Lower leg skin (tissue), 3 donors: Measurements from ENCODE around the gene SLC16A9.

Source experiments
- CTCF ChIP-seq, 3 donors: fragments of 450-650 bp; IDR thresholded peaks; one replicate each; pipeline ENCODE4 v1.5.1; 2016; ENCODE audit warnings: antibody characterized with exemption in 3 of 3, mild to moderate bottlenecking in 3 of 3, moderate library complexity in 2 of 3
- POLR2A ChIP-seq, 2 donors: fragments of 450-650 bp; IDR thresholded peaks; one replicate each; pipeline ENCODE4 v1.6.1; 2016 to 2017; ENCODE audit warnings: antibody characterized with exemption in 2 of 2, mild to moderate bottlenecking in 1 of 2, moderate library complexity in 1 of 2

GRCh38 chr10:59623133-59624121 lies 86.2 kb downstream of the SLC16A9 start:
- TF ChIP-seq CTCF (IDR thresholded peaks at IDR 0.05) (no peak), POLR2A (IDR thresholded peaks at IDR 0.05) (no peak)
